Stimulated activated CD4-positive, alpha-beta T cell treated with anti-CD3 and anti-CD28 coated beads, Interleukin-1b, Interleukin-23, amount 100 ng/mL, for 48 hours (primary cell): ENCODE results near the gene TMEM39B.
"Not testable (repeated sequence)": the region's sequence is repeated elsewhere in the genome, so short reads cannot be mapped to it uniquely, and the experiment has no call there.

Source experiments
- DNase-seq: peaks from one replicate; pipeline ENCODE4 v3.0.0-alpha.2; 2020

TMEM39B gene

GRCh38 chr1:32071758-32072621 lies 749 bp upstream of the TMEM39B start:
- DNase-seq: peak; percentile 51

- no peak for DNase-seq
Measured at GRCh38 chr1:32073299-32074229, 825 bp downstream of the TMEM39B start.

GRCh38 chr1:32074841-32075240 lies 2.1 kb downstream of the TMEM39B start:
- no peak for DNase-seq

- DNase-seq: no peak
Measured at GRCh38 chr1:32077451-32077850, 4.7 kb downstream of the TMEM39B start.

- no peak for DNase-seq
Measured at GRCh38 chr1:32082022-32082421, 9.3 kb downstream of the TMEM39B start.

- DNase-seq: not testable (repeated sequence)
Measured at GRCh38 chr1:32086381-32086780, 13.6 kb downstream of the TMEM39B start.

- DNase-seq: no peak
Measured at GRCh38 chr1:32091176-32091575, 18.4 kb downstream of the TMEM39B start.

- no peak for DNase-seq
Measured at GRCh38 chr1:32091591-32091990, 18.9 kb downstream of the TMEM39B start.

GRCh38 chr1:32094746-32095521 lies 22.2 kb downstream of the TMEM39B start:
- DNase-seq: no peak

GRCh38 chr1:32099426-32099825 lies 26.7 kb downstream of the TMEM39B start:
- DNase-seq: no peak

- DNase-seq: no peak
Measured at GRCh38 chr1:32100359-32100758, 27.6 kb downstream of the TMEM39B start.

- DNase-seq: no peak
Measured at GRCh38 chr1:32100807-32101708, 28.3 kb downstream of the TMEM39B start.

- DNase-seq: no peak
Measured at GRCh38 chr1:32104127-32104526, 31.4 kb downstream of the TMEM39B start.

GRCh38 chr1:32105338-32105737 lies 32.6 kb downstream of the TMEM39B start:
- DNase-seq: no peak

- DNase-seq: no peak
Measured at GRCh38 chr1:32106663-32107275, 34.0 kb downstream of the TMEM39B start.

- DNase-seq: peak; percentile 89
Measured at GRCh38 chr1:32107742-32108661, 35.3 kb downstream of the TMEM39B start, which contains the start of gene KPNA6. TSS of gene KPNA6 (plus strand) at chr1:32108056. CDS start at chr1:32108131, 75 bp downstream.

GRCh38 chr1:32111040-32111623 lies 38.4 kb downstream of the TMEM39B start:
- no peak for DNase-seq

GRCh38 chr1:32111789-32112188 lies 39.0 kb downstream of the TMEM39B start:
- no peak for DNase-seq

GRCh38 chr1:32112806-32113375 lies 40.2 kb downstream of the TMEM39B start:
- DNase-seq: peak; percentile 6
